GM13976 (cell line): ENCODE results near the gene SEC14L1.
"Not testable (repeated sequence)": the region's sequence is repeated elsewhere in the genome, so short reads cannot be mapped to it uniquely, and the experiment has no call there.

Experiments
- DNase-seq: peaks from one replicate; pipeline ENCODE4 v3.0.0; 2012; ENCODE audit warnings: low spot score
- CTCF ChIP-seq: IDR thresholded peaks from 2 replicates; pipeline ENCODE4 v1.5.1; 2012; ENCODE audit warnings: borderline replicate concordance, mild to moderate bottlenecking; ENCODE audit not compliant: insufficient read depth; ENCODE audit errors: extremely low read depth, missing control alignments, control extremely low read depth
- in situ Hi-C: fragments of 300-500 bp; cut with MboI; formaldehyde crosslinking; loops from one replicate; pipeline ENCODE4 v1.12.0; 2022; ENCODE audit warnings: low sequenced_read_pairs, mixed read lengths, inconsistent platforms; ENCODE audit not compliant: unreplicated experiment

The SEC14L1 gene

DNA sequence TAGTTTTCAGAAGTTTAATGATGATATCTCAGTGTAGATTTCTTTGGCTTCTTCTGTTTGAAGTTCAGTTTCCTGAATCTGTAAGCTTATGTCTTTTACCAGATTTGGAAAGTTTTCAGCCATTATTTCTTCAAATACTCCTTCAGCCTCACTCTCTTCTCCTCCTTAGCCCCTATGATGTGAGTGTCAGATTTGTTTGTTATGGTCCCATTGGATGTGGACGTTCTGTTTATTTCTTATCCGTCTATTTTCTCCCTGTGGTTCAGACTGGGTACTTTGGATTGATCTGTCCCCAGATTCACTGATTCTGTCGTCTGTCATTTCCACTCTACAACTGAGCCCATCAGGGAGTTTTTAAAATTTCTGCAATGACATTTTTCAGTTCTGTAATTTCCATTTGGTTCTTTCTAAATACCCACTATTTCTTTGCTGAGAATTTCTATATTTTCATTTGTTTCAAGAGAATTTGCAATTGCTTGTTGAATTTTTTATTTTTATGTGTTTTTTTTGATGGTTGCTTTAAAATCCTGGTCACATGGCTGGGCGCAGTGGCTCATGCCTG, 110.9 kb downstream of the SEC14L1 start:
- no peak for TF ChIP-seq CTCF
- no peak for DNase-seq
- in situ Hi-C loops: loop anchor here (25.0 kb wide), 1 partner anchor 389 kb away; the partner anchor contains the start of gene MGAT5B

DNA sequence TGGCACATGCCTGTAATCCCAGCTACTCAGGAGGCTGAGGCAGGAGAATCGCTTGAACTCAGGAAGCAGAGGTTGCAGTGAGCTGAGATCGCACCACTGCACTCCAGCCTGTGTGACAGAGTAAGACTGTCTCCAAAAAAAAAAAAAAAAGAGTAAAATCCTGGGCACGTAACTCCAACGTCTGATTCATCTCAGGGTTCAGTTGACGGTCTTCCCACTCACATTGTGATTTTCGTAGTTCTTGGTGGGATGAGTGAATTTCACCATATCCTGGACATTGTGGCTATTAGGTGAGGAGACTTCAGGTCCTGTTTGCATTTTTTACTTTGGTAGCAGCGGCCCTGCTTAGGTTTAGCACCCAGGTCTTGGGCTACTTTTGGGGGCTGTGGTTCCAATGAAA, 111.5 kb downstream of the SEC14L1 start:
- in situ Hi-C loops: loop anchor here (25.0 kb wide), 1 partner anchor 390 kb away; the partner anchor contains the start of gene MGAT5B
- not testable (repeated sequence) for DNase-seq

- in situ Hi-C loops: loop anchor here (25.0 kb wide), 1 partner anchor 391 kb away; the partner anchor contains the start of gene MGAT5B
Observed at GRCh38 chr17:77253611-77254051, 112.9 kb downstream of the SEC14L1 start.

DNA sequence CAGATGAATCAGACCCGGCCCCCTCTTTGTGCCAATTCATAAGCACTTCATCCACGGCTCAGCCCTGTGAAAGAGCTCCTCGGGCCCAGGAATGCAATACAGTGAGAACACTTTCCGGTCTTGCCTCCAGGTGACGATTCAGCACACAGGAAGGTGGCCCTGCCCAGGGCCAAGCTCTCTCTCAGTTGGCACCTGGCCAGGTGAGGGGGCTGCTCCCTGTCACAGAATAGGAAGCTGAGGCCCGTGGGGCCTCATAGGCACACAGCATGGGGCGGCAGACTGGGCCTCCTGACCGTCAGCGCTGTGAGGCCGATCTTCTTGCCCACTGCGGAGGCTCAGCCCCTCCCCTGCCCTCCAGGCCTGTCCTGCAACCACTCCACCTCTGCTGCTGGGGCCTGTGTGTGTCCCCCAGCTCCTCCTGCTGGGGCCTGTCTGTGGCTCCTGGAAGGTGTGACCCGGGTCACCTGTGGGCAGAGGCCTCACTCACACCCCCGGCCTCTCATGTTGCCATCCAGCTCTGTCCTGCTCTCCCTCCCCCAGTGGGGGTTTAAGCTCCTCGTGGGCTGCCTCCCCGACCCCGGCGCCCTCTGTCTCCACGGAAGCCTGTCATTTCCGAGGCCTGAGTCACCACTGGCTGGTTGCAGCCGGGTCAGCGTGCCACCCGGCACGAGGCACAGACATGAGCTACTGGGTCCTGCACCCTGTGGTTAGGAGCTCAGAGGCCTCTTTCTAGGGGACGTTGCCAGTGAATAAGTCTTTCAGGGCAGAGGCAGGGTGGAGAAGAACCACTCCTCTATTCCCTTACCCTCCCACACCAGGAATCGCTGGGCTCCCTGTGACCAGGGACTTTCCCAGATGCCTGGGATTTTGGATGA, 114.4 kb downstream of the SEC14L1 start:
- no peak for DNase-seq
- no peak for TF ChIP-seq CTCF
- in situ Hi-C loops: loop anchor here (25.0 kb wide), 1 partner anchor 393 kb away; the partner anchor contains the start of gene MGAT5B

More at GRCh38 chr17:77253611-77254051, 112.9 kb downstream of the SEC14L1 start:
- TF ChIP-seq CTCF: no peak
- no peak for DNase-seq

- not testable (repeated sequence) for DNase-seq
Observed at GRCh38 chr17:77255970-77256369, 115.2 kb downstream of the SEC14L1 start.

DNA sequence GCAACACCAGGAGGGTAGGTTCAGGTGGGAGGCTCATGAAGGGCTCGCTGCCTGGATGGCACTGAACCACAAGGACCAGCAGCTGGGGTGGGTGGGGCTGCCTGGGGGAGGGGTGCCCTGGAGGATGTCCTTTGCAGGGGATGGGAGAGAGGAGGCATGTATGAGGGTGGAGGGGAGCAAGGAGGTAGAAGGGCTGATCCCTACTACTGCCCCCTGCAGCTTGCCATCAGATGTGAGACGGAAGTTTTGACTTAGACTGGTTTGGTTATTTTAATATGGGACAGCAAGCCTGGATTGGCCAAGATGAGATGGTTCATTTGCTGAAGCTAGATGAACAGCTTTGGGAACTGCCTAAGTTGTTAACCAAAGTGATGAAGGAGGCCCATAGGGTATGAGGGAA, 115.9 kb downstream of the SEC14L1 start:
- DNase-seq: no peak
- in situ Hi-C loops: loop anchor here (25.0 kb wide), 1 partner anchor 394 kb away; the partner anchor contains the start of gene MGAT5B
- TF ChIP-seq CTCF: no peak

More at GRCh38 chr17:77255970-77256369, 115.2 kb downstream of the SEC14L1 start:
- in situ Hi-C loops: loop anchor here (25.0 kb wide), 1 partner anchor 394 kb away; the partner anchor contains the start of gene MGAT5B

GRCh38 chr17:77257169-77257568, 116.4 kb downstream of the SEC14L1 start:
- in situ Hi-C loops: loop anchor here (25.0 kb wide), 1 partner anchor 395 kb away; the partner anchor contains the start of gene MGAT5B
- DNase-seq: no peak
- no peak for TF ChIP-seq CTCF
